ENCODE results near the gene TERF2IP. TPM values are rescaled to one million over a fixed set of nuclear protein-coding genes. Genes with fewer than 3 reads are reported as not detected.
A peak's percentile ranks its signal among the peaks of the same experiment; 100 is the strongest.

Gene TERF2IP, protein sequence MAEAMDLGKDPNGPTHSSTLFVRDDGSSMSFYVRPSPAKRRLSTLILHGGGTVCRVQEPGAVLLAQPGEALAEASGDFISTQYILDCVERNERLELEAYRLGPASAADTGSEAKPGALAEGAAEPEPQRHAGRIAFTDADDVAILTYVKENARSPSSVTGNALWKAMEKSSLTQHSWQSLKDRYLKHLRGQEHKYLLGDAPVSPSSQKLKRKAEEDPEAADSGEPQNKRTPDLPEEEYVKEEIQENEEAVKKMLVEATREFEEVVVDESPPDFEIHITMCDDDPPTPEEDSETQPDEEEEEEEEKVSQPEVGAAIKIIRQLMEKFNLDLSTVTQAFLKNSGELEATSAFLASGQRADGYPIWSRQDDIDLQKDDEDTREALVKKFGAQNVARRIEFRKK
- polyA plus RNA-seq, result 14.3 to 24.4 TPM (median 20.0 TPM) in 3 replicates
- polyA plus RNA-seq (2011; ENCODE audit: low read depth), result 39.3 TPM
- 21.8 and 29.7 TPM in 2 replicates for polyA plus RNA-seq (2011; cell fraction: cytosol; rRNA removed)
- polyA plus RNA-seq (2011; cell fraction: nucleus; rRNA removed), result 27.4 and 41.1 TPM in 2 replicates
- 25.7 and 59.7 TPM in 2 replicates for polyA plus RNA-seq (2012; ENCODE audit: low replicate concordance)
- 2.8 to 5.9 TPM (median 3.4 TPM) in 3 replicates for polyA minus RNA-seq
- 15.3 TPM for polyA minus RNA-seq (2011; cell fraction: cytosol; rRNA and poly(A)+ RNA removed)
- polyA minus RNA-seq (2011; cell fraction: nucleus; rRNA and poly(A)+ RNA removed), result 7.6 and 10.6 TPM in 2 replicates

- H2AFZ ChIP-seq (ENCODE audit: control insufficient read depth, low read length), result peak within 1 kb of the TSS; percentile 93
- H3K4me1 ChIP-seq (ENCODE audit: control insufficient read depth, extremely low read depth, insufficient read depth, low read length), result peaks cover 29% of the 10 kb centered on the region
- FAIRE-seq (no peak), DNase-seq (ENCODE audit: low read depth, low spot score) (peak; percentile 41)
- peak within 1 kb of the TSS; percentile 95 for H3K4me2 ChIP-seq (ENCODE audit: control insufficient read depth, extremely low read depth, insufficient read depth, low read depth, low read length)
- H3K79me2 ChIP-seq (ENCODE audit: control insufficient read depth, insufficient read depth, low read length), result peaks cover 95% of the 10 kb centered on the region
- H3K36me3 ChIP-seq (ENCODE audit: control insufficient read depth in 2 of 2, extremely low read depth in 1 of 2, insufficient read depth in 2 of 2, low read length in 2 of 2), result peaks cover 0 to 17% of the 10 kb centered on the region in 2 experiments
- no peaks in the 10 kb centered on the region for H3K9me3 ChIP-seq (ENCODE audit: control insufficient read depth, low read depth, low read length)
- TF ChIP-seq, protein P1, sequence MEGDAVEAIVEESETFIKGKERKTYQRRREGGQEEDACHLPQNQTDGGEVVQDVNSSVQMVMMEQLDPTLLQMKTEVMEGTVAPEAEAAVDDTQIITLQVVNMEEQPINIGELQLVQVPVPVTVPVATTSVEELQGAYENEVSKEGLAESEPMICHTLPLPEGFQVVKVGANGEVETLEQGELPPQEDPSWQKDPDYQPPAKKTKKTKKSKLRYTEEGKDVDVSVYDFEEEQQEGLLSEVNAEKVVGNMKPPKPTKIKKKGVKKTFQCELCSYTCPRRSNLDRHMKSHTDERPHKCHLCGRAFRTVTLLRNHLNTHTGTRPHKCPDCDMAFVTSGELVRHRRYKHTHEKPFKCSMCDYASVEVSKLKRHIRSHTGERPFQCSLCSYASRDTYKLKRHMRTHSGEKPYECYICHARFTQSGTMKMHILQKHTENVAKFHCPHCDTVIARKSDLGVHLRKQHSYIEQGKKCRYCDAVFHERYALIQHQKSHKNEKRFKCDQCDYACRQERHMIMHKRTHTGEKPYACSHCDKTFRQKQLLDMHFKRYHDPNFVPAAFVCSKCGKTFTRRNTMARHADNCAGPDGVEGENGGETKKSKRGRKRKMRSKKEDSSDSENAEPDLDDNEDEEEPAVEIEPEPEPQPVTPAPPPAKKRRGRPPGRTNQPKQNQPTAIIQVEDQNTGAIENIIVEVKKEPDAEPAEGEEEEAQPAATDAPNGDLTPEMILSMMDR (optimal IDR thresholded peaks at IDR 0.05 in 1 of 3, IDR thresholded peaks at IDR 0.05 in 1 of 3, conservative IDR thresholded peaks at IDR 0.05 in 1 of 3; ENCODE audit: extremely low read depth in 1 of 3, insufficient read depth in 2 of 3, low read length in 3 of 3), result no peak
- no peak for TF ChIP-seq EZH2 (IDR thresholded peaks at IDR 0.05; ENCODE audit: low read length)
- no peaks in the 10 kb centered on the region for H3K27me3 ChIP-seq (ENCODE audit: control insufficient read depth, extremely low read depth, insufficient read depth, low read length)
- peaks cover 2% of the 10 kb centered on the region for H3K9me1 ChIP-seq (ENCODE audit: control insufficient read depth, extremely low read depth, insufficient read depth, low read length)
- dilution Hi-C loops (cut with MboI; ENCODE audit: extremely low pct_ligation_motif_present, low sequenced_read_pairs), result no loop called here
- H3K27ac ChIP-seq (ENCODE audit: control insufficient read depth, insufficient read depth, low read length), result peak within 1 kb of the TSS; percentile 93
- peaks cover 18% of the 10 kb centered on the region for H4K20me1 ChIP-seq (ENCODE audit: control insufficient read depth, extremely low read depth, insufficient read depth, low read length)
- H3K4me3 ChIP-seq (ENCODE audit: control insufficient read depth in 2 of 3, extremely low read depth in 1 of 3, insufficient read depth in 2 of 3, low read depth in 1 of 3, low read length in 3 of 3), result peak within 1 kb of the TSS; percentile 78 to 95 (median 80)
- H3K9ac ChIP-seq (ENCODE audit: control insufficient read depth, extremely low read depth, insufficient read depth, low read length), result peak within 1 kb of the TSS; percentile 93
These were observed at the start of gene TERF2IP, which contains the start of gene KARS1 for GRCh38 chr16:75647492-75648264. Gene TERF2IP, plus strand, starts transcription at chr16:75647773. Its CDS starts 110 bp downstream, at chr16:75647883. Gene KARS1, minus strand, starts transcription at chr16:75647665. Its CDS starts 26 bp downstream, at chr16:75647639.

- no peaks in the 10 kb centered on the region for H3K27me3 ChIP-seq (ENCODE audit: control insufficient read depth, extremely low read depth, insufficient read depth, low read length)
- TF ChIP-seq EZH2 (IDR thresholded peaks at IDR 0.05; ENCODE audit: low read length), result no peak
- TF ChIP-seq, protein P1 (optimal IDR thresholded peaks at IDR 0.05 in 1 of 3, IDR thresholded peaks at IDR 0.05 in 1 of 3, conservative IDR thresholded peaks at IDR 0.05 in 1 of 3; ENCODE audit: extremely low read depth in 1 of 3, insufficient read depth in 2 of 3, low read length in 3 of 3), result no peak
- no peak for FAIRE-seq
- no peak overlapping the region for H3K9ac ChIP-seq (ENCODE audit: control insufficient read depth, extremely low read depth, insufficient read depth, low read length)
- H3K27ac ChIP-seq (ENCODE audit: control insufficient read depth, insufficient read depth, low read length), result no peak overlapping the region
- DNase-seq (ENCODE audit: low read depth, low spot score), result no peak
- no peaks in the 10 kb centered on the region for H3K9me1 ChIP-seq (ENCODE audit: control insufficient read depth, extremely low read depth, insufficient read depth, low read length)
- peaks cover 2% of the 10 kb centered on the region for H3K9me3 ChIP-seq (ENCODE audit: control insufficient read depth, low read depth, low read length)
- dilution Hi-C loops (cut with MboI; ENCODE audit: extremely low pct_ligation_motif_present, low sequenced_read_pairs), result no loop called here
- no peaks in the 10 kb centered on the region for H3K4me1 ChIP-seq (ENCODE audit: control insufficient read depth, extremely low read depth, insufficient read depth, low read length)
- H2AFZ ChIP-seq (ENCODE audit: control insufficient read depth, low read length), result no peak overlapping the region
- no peak overlapping the region for H3K4me2 ChIP-seq (ENCODE audit: control insufficient read depth, extremely low read depth, insufficient read depth, low read depth, low read length)
- H3K36me3 ChIP-seq (ENCODE audit: control insufficient read depth in 2 of 2, extremely low read depth in 1 of 2, insufficient read depth in 2 of 2, low read length in 2 of 2), result peaks cover 8 to 31% of the 10 kb centered on the region in 2 experiments
- H3K79me2 ChIP-seq (ENCODE audit: control insufficient read depth, insufficient read depth, low read length), result no peaks in the 10 kb centered on the region
- H3K4me3 ChIP-seq (ENCODE audit: control insufficient read depth in 2 of 3, extremely low read depth in 1 of 3, insufficient read depth in 2 of 3, low read depth in 1 of 3, low read length in 3 of 3), result no peak overlapping the region
- H4K20me1 ChIP-seq (ENCODE audit: control insufficient read depth, extremely low read depth, insufficient read depth, low read length), result no peaks in the 10 kb centered on the region
These were observed 47.9 kb upstream of the TERF2IP start for GRCh38 chr16:75599452-75600277.
